Measurements from ENCODE around the gene BLMH.

BLMH gene

GRCh38 chr17:30302241-30302640 lies 10.5 kb upstream of the BLMH start:
- no peak for DNase-seq

GRCh38 chr17:30300818-30301217 lies 9.1 kb upstream of the BLMH start:
- DNase-seq, result no peak

GRCh38 chr17:30299000-30299399 lies 7.3 kb upstream of the BLMH start:
- DNase-seq, result no peak

- DNase-seq, result no peak
These were observed 6.0 kb upstream of the BLMH start for GRCh38 chr17:30297715-30298114.

GRCh38 chr17:30296499-30297080 lies 4.8 kb upstream of the BLMH start:
- DNase-seq, result no peak

- no peak for DNase-seq
These were observed 628 bp upstream of the BLMH start for GRCh38 chr17:30292286-30292858.

- DNase-seq, result peak; percentile 41
These were observed 825 bp downstream of the BLMH start for GRCh38 chr17:30290696-30291542.

GRCh38 chr17:30290077-30290476 lies 1.7 kb downstream of the BLMH start:
- no peak for DNase-seq

GRCh38 chr17:30279156-30279555 lies 12.6 kb downstream of the BLMH start:
- DNase-seq, result no peak

- no peak for DNase-seq
These were observed 13.7 kb downstream of the BLMH start for GRCh38 chr17:30278032-30278431.

GRCh38 chr17:30275911-30276310 lies 15.8 kb downstream of the BLMH start:
- DNase-seq, result no peak

- no peak for DNase-seq
These were observed 16.9 kb downstream of the BLMH start for GRCh38 chr17:30274887-30275286.

GRCh38 chr17:30273373-30273772 lies 18.4 kb downstream of the BLMH start:
- DNase-seq, result no peak

GRCh38 chr17:30271102-30271501 lies 20.6 kb downstream of the BLMH start:
- DNase-seq, result no peak

GRCh38 chr17:30267625-30268024 lies 24.1 kb downstream of the BLMH start:
- no peak for DNase-seq

- no peak for DNase-seq
These were observed 28.0 kb downstream of the BLMH start for GRCh38 chr17:30263552-30264333.

GRCh38 chr17:30256756-30257506 lies 34.8 kb downstream of the BLMH start:
- DNase-seq, result no peak

GRCh38 chr17:30254150-30254549 lies 37.6 kb downstream of the BLMH start:
- DNase-seq, result no peak

GRCh38 chr17:30253312-30253711 lies 38.4 kb downstream of the BLMH start:
- no peak for DNase-seq

- DNase-seq, result no peak
These were observed 39.8 kb downstream of the BLMH start for GRCh38 chr17:30251931-30252330.

- no peak for DNase-seq
These were observed 42.3 kb downstream of the BLMH start for GRCh38 chr17:30249460-30249859.

GRCh38 chr17:30248786-30249185 lies 43.0 kb downstream of the BLMH start:
- no peak for DNase-seq

- DNase-seq, result no peak
These were observed 45.3 kb downstream of the BLMH start for GRCh38 chr17:30246460-30246859.

All from NK-92 treated with Interleukin-12 subunit alpha and Interleukin-12 subunit beta, amount 100 ng/mL, for 24 hours (cell line).